Measurements from ENCODE around the gene ROBO1.

GRCh38 chr3:78717041-78717440 is 1050.8 kb downstream of the ROBO1 start:
- TF ChIP-seq HDGF (IDR thresholded peaks at IDR 0.05; ENCODE audit: borderline replicate concordance) (no peak), FOXM1 (IDR thresholded peaks at IDR 0.05; ENCODE audit: borderline replicate concordance) (no peak), BHLHE40 (IDR thresholded peaks at IDR 0.05; ENCODE audit: borderline replicate concordance) (no peak), ELF4 (IDR thresholded peaks at IDR 0.05) (no peak), SP1 (IDR thresholded peaks at IDR 0.05) (no peak), LEF1 (IDR thresholded peaks at IDR 0.05; ENCODE audit: borderline replicate concordance) (no peak), FOXK2 (IDR thresholded peaks at IDR 0.05) (no peak), FOXA1 (IDR thresholded peaks at IDR 0.05) (no peak)
